ENCODE data around the gene HAUS7.

HAUS7 gene

DNA sequence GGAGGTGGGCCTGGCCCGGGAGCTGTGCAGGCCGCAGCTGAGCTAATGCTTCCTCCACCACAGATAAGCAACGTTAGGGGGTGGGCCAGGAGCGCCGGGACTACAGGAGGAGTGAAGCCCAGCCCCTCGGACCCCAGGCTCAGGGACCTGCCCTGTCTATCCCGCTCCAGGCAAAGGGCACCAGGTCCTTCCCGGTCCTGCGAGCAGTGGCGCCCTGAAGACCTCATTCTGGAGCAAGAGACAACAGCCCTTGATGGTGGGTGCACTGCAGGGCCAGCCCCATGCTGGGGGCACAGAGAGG is 23.8 kb downstream of the HAUS7 start:
- Histone ChIP-seq H3K9me3 (ENCODE audit: control insufficient read depth in 2 of 2, low read length in 2 of 2) (no peaks in the 10 kb centered on the region), H3K36me3 (ENCODE audit: control insufficient read depth in 2 of 2, insufficient read depth in 2 of 2, low read length in 2 of 2) (no peaks in the 10 kb centered on the region), H3K27ac (ENCODE audit: low read length) (no peak overlapping the region), H3K9ac (ENCODE audit: low read length in 2 of 2) (no peak overlapping the region), H3K4me1 (ENCODE audit: control insufficient read depth, insufficient read depth, low read length) (no peaks in the 10 kb centered on the region), H3K4me3 (ENCODE audit: low read length in 2 of 2) (no peak overlapping the region), H3K27me3 (ENCODE audit: control insufficient read depth in 1 of 2, insufficient read depth in 2 of 2, low read length in 2 of 2) (no peaks in the 10 kb centered on the region)

DNA sequence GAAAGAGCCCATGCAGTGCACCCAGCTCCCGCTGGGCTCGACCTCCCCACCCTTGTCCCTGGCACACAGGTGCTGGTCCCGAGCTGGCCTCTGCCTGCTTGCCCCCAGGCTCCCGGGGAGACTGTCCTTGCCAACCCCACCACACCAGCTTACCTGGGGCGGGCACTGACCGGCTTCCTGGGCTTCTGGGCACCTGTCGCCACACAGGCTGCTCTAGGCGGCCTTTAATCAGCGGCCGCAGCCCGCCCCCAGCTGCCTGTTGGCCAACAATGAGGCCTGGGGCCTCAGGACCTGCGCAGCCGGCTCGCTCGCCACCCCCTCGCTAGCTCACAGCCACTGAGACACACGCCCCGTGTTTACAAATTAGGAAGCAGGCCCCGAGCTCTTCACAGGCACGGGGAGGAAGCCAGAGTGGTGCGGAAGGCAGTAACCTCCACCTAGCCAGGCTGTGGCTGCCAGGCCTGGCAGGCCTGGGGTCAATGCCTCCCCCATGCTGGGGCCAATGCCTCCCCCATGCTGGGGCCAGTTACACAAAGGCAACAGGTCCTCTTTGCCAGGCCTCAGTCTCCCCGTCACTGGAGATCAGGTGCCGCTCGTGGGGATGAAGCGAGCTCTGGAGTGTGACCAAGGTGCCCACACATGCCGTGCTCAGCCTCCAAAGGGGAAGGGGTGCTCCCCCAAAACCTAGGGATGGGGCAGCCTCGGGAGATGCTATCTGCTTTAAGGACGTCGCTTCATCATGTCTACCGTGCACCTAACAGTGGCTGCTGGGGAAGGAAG is 24.3 kb downstream of the HAUS7 start, which contains the start of gene TREX2:
TREX2 (minus strand) TSS at position 201 of the 780 bp plus-strand sequence. CDS start 626 bp downstream, outside the sequence.
- Histone ChIP-seq H3K9ac (ENCODE audit: low read length in 2 of 2) (no peak within 1 kb of the TSS), H3K27me3 (ENCODE audit: control insufficient read depth in 1 of 2, insufficient read depth in 2 of 2, low read length in 2 of 2) (no peaks in the 10 kb centered on the region), H3K36me3 (ENCODE audit: control insufficient read depth in 2 of 2, insufficient read depth in 2 of 2, low read length in 2 of 2) (no peaks in the 10 kb centered on the region), H3K9me3 (ENCODE audit: control insufficient read depth in 2 of 2, low read length in 2 of 2) (no peaks in the 10 kb centered on the region), H3K27ac (ENCODE audit: low read length) (no peak within 1 kb of the TSS), H3K4me3 (ENCODE audit: low read length in 2 of 2) (no peak within 1 kb of the TSS), H3K4me1 (ENCODE audit: control insufficient read depth, insufficient read depth, low read length) (no peaks in the 10 kb centered on the region)

GRCh38 chrX:153445106-153445855 is 25.1 kb downstream of the HAUS7 start:
- Histone ChIP-seq H3K27ac (ENCODE audit: low read length) (no peak overlapping the region), H3K36me3 (ENCODE audit: control insufficient read depth in 2 of 2, insufficient read depth in 2 of 2, low read length in 2 of 2) (no peaks in the 10 kb centered on the region), H3K27me3 (ENCODE audit: control insufficient read depth in 1 of 2, insufficient read depth in 2 of 2, low read length in 2 of 2) (peaks cover 0 to 5% of the 10 kb centered on the region in 2 donors), H3K9ac (ENCODE audit: low read length in 2 of 2) (no peak overlapping the region), H3K4me1 (ENCODE audit: control insufficient read depth, insufficient read depth, low read length) (no peaks in the 10 kb centered on the region), H3K4me3 (ENCODE audit: low read length in 2 of 2) (no peak overlapping the region), H3K9me3 (ENCODE audit: control insufficient read depth in 2 of 2, low read length in 2 of 2) (no peaks in the 10 kb centered on the region)

- Histone ChIP-seq H3K27ac (ENCODE audit: low read length) (no peak overlapping the region), H3K4me3 (ENCODE audit: low read length in 2 of 2) (no peak overlapping the region), H3K27me3 (ENCODE audit: control insufficient read depth in 1 of 2, insufficient read depth in 2 of 2, low read length in 2 of 2) (peaks cover 0 to 9% of the 10 kb centered on the region in 2 donors), H3K36me3 (ENCODE audit: control insufficient read depth in 2 of 2, insufficient read depth in 2 of 2, low read length in 2 of 2) (no peaks in the 10 kb centered on the region), H3K9ac (ENCODE audit: low read length in 2 of 2) (no peak overlapping the region), H3K9me3 (ENCODE audit: control insufficient read depth in 2 of 2, low read length in 2 of 2) (peaks cover 0 to 1% of the 10 kb centered on the region in 2 donors), H3K4me1 (ENCODE audit: control insufficient read depth, insufficient read depth, low read length) (no peaks in the 10 kb centered on the region)
Observed at GRCh38 chrX:153444333-153445011, 25.9 kb downstream of the HAUS7 start.

DNA sequence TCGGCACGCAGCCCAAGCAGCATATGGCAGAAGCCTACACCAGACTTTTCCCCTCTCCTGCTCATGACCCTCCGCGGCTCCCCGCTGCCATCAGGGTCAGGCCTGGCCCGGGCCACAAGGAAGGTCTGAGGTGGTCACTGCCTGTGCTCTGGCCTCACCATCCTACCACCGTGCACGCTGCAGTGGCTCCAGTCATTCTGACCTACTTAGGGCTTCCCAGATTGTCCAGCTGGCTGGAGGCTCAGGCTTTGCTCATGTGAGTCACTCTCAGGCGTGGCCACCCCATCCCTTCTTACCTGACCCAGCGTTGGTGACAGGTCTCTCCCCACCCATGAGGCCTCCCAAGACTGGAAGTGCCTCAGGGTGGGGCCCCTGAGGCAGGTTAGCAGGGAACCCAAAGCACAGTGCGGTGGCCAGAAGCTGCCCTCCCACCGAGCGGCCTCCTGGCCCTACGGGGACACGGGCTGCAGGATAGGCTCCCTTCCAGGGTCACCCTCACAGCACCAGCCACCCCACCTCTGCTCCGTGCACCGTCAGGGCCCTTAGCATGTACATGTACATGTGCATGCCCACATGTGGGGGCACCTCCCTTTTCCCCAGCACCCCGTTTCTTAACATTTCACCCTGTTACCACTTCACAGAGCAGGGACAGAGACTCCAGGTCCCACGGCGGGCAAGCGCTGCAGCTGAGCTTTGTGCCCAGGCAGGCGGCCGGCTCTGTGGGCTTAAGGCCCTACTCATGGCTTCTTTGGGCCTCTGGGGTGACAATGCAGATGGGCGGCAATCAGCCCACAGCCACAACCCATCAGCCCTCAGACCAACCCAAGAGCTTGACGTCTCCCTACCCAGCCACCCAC is 26.7 kb downstream of the HAUS7 start:
- Histone ChIP-seq H3K4me1 (ENCODE audit: control insufficient read depth, insufficient read depth, low read length) (no peaks in the 10 kb centered on the region), H3K4me3 (ENCODE audit: low read length in 2 of 2) (no peak overlapping the region), H3K36me3 (ENCODE audit: control insufficient read depth in 2 of 2, insufficient read depth in 2 of 2, low read length in 2 of 2) (no peaks in the 10 kb centered on the region), H3K27ac (ENCODE audit: low read length) (no peak overlapping the region), H3K9me3 (ENCODE audit: control insufficient read depth in 2 of 2, low read length in 2 of 2) (peaks cover 0 to 4% of the 10 kb centered on the region in 2 donors), H3K27me3 (ENCODE audit: control insufficient read depth in 1 of 2, insufficient read depth in 2 of 2, low read length in 2 of 2) (peaks cover 0 to 10% of the 10 kb centered on the region in 2 donors), H3K9ac (ENCODE audit: low read length in 2 of 2) (no peak overlapping the region)

DNA sequence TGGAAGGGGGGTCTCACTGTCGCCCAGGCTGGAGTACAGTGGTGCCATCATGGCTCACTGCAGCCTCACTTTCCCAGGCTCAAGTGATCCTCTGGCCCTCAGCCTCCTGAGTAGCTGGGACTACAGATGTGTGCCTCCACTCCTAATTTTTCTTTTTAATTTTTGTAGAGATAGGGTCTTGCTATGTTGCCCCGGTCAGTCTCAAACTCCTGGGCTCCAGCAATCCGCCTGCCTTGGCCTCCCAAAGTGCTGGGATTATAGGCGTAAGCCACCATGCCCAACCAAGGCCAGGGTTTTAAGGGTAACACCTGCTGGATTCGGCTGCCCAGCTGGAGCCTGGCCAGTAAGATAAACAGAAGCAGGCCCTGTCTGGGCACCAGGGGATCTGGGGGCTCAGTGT is 27.9 kb downstream of the HAUS7 start:
- Histone ChIP-seq H3K27me3 (ENCODE audit: control insufficient read depth in 1 of 2, insufficient read depth in 2 of 2, low read length in 2 of 2) (peaks cover 0 to 15% of the 10 kb centered on the region in 2 donors), H3K27ac (ENCODE audit: low read length) (no peak overlapping the region), H3K9me3 (ENCODE audit: control insufficient read depth in 2 of 2, low read length in 2 of 2) (peaks cover 0 to 4% of the 10 kb centered on the region in 2 donors), H3K4me1 (ENCODE audit: control insufficient read depth, insufficient read depth, low read length) (no peaks in the 10 kb centered on the region), H3K36me3 (ENCODE audit: control insufficient read depth in 2 of 2, insufficient read depth in 2 of 2, low read length in 2 of 2) (no peaks in the 10 kb centered on the region), H3K4me3 (ENCODE audit: low read length in 2 of 2) (no peak overlapping the region), H3K9ac (ENCODE audit: low read length in 2 of 2) (no peak overlapping the region)

DNA sequence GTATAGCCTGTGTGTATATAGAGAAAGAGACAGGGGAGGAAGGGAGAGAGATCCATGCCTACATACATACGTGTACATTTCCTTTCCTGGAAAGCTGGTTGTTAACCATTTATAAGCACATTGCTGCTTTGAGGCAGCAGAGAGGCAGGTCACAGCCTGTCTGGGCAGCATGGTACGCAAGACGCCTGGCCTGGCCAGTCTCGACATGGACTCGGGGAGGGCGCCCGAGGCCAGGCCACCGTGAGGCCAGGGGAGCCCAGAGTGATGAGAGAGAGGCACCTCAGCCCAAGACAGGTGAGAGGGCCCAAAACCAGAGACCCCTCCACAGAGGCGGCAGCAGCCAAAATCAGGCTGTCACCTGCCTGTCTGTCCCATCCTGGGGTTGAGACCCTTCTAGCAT is 28.4 kb downstream of the HAUS7 start:
- H3K36me3 ChIP-seq (ENCODE audit: control insufficient read depth in 2 of 2, insufficient read depth in 2 of 2, low read length in 2 of 2) = no peaks in the 10 kb centered on the region
- H3K9ac ChIP-seq (ENCODE audit: low read length in 2 of 2) = no peak overlapping the region
- no peak overlapping the region for H3K27ac ChIP-seq (ENCODE audit: low read length)
- peaks cover 0 to 16% of the 10 kb centered on the region in 2 donors for H3K27me3 ChIP-seq (ENCODE audit: control insufficient read depth in 1 of 2, insufficient read depth in 2 of 2, low read length in 2 of 2)
- no peaks in the 10 kb centered on the region for H3K4me1 ChIP-seq (ENCODE audit: control insufficient read depth, insufficient read depth, low read length)
- peaks cover 0 to 4% of the 10 kb centered on the region in 2 donors for H3K9me3 ChIP-seq (ENCODE audit: control insufficient read depth in 2 of 2, low read length in 2 of 2)
- no peak overlapping the region for H3K4me3 ChIP-seq (ENCODE audit: low read length in 2 of 2)

DNA sequence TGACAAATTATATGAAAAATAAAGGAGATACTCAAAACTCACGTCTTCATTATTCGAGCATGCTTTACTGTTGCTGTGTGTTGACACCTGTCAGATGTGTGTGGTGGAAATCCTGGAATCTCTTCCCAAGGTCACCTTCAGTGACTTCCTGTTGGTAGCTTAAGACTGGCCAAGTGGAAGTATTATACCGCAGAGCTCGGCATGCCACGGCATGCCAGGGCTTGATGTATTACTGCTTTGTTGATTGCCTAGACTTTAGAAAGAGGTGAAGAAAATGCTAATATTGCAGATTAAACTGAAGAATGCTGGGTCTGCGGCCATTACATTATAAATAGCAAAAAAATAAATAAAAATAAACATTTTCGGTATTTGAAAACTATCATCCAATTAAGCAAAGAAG is 29.1 kb downstream of the HAUS7 start:
- Histone ChIP-seq H3K9me3 (ENCODE audit: control insufficient read depth in 2 of 2, low read length in 2 of 2) (peaks cover 0 to 4% of the 10 kb centered on the region in 2 donors), H3K27me3 (ENCODE audit: control insufficient read depth in 1 of 2, insufficient read depth in 2 of 2, low read length in 2 of 2) (peaks cover 0 to 17% of the 10 kb centered on the region in 2 donors), H3K9ac (ENCODE audit: low read length in 2 of 2) (no peak overlapping the region), H3K4me3 (ENCODE audit: low read length in 2 of 2) (no peak overlapping the region), H3K4me1 (ENCODE audit: control insufficient read depth, insufficient read depth, low read length) (no peaks in the 10 kb centered on the region), H3K27ac (ENCODE audit: low read length) (no peak overlapping the region), H3K36me3 (ENCODE audit: control insufficient read depth in 2 of 2, insufficient read depth in 2 of 2, low read length in 2 of 2) (no peaks in the 10 kb centered on the region)

DNA sequence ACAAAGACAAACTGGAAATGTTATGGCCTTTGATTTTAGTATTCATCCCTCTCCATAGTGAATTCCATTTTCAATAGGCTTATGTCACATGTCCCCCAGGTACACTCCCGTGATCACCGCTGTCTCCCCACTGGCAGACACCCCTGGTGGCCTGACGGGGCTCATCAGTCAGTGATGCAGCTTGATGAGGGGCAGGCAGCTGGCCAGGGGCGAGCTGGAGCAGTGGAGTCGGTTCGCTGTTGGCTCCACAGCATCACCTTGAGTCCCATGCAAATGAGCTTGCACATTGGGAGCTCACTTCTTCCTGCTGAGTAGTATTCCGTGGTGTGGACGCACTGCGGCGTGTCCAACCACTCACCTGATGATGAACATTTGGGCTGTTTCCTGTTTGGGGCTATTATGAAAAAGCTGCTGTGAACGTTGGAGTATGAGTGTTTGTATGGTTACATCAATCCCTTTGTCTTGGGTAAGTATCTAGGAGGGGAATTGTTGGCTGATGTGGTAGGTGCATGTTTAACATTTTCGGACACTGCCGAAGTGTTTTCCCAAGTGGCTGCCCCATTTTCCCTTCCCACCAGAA is 29.7 kb downstream of the HAUS7 start:
- H3K9ac ChIP-seq (ENCODE audit: low read length in 2 of 2) = no peak overlapping the region
- peaks cover 0 to 6% of the 10 kb centered on the region in 2 donors for H3K9me3 ChIP-seq (ENCODE audit: control insufficient read depth in 2 of 2, low read length in 2 of 2)
- H3K36me3 ChIP-seq (ENCODE audit: control insufficient read depth in 2 of 2, insufficient read depth in 2 of 2, low read length in 2 of 2) = no peaks in the 10 kb centered on the region
- no peak overlapping the region for H3K27ac ChIP-seq (ENCODE audit: low read length)
- peaks cover 0 to 17% of the 10 kb centered on the region in 2 donors for H3K27me3 ChIP-seq (ENCODE audit: control insufficient read depth in 1 of 2, insufficient read depth in 2 of 2, low read length in 2 of 2)
- H3K4me3 ChIP-seq (ENCODE audit: low read length in 2 of 2) = no peak overlapping the region
- no peaks in the 10 kb centered on the region for H3K4me1 ChIP-seq (ENCODE audit: control insufficient read depth, insufficient read depth, low read length)

DNA sequence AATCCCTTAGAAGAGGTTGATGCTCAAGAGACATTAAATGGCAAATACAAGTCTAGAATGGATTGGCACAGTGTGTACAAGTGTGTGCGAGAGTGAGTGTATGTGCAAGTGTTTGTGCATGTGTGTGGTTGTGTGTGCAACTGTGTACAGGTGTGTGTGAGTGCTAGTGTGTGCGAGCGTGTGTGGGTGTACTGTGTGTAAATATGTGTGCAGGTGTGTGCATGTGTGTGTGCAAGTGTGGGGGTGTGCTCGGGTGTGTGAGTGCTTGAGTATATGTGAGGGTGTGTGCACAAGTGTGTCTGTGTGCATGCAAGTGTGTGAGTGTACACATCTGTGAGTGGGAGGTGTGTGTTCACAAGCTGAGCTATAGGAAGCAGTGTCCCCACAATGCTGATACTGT is 30.4 kb downstream of the HAUS7 start:
- Histone ChIP-seq H3K4me1 (ENCODE audit: control insufficient read depth, insufficient read depth, low read length) (no peaks in the 10 kb centered on the region), H3K27me3 (ENCODE audit: control insufficient read depth in 1 of 2, insufficient read depth in 2 of 2, low read length in 2 of 2) (peaks cover 0 to 17% of the 10 kb centered on the region in 2 donors), H3K9ac (ENCODE audit: low read length in 2 of 2) (no peak overlapping the region), H3K9me3 (ENCODE audit: control insufficient read depth in 2 of 2, low read length in 2 of 2) (peaks cover 0 to 7% of the 10 kb centered on the region in 2 donors), H3K36me3 (ENCODE audit: control insufficient read depth in 2 of 2, insufficient read depth in 2 of 2, low read length in 2 of 2) (no peaks in the 10 kb centered on the region), H3K4me3 (ENCODE audit: low read length in 2 of 2) (no peak overlapping the region), H3K27ac (ENCODE audit: low read length) (no peak overlapping the region)

All from stomach smooth muscle (tissue), 2 donors.